ENCODE results near the gene WBP4. TPM values are rescaled to one million over a fixed set of nuclear protein-coding genes. Genes with fewer than 3 reads are reported as not detected.

Gene WBP4
- total RNA-seq, 2 experiments from 2014 or later: 6.9 to 7.4 TPM

DNA sequence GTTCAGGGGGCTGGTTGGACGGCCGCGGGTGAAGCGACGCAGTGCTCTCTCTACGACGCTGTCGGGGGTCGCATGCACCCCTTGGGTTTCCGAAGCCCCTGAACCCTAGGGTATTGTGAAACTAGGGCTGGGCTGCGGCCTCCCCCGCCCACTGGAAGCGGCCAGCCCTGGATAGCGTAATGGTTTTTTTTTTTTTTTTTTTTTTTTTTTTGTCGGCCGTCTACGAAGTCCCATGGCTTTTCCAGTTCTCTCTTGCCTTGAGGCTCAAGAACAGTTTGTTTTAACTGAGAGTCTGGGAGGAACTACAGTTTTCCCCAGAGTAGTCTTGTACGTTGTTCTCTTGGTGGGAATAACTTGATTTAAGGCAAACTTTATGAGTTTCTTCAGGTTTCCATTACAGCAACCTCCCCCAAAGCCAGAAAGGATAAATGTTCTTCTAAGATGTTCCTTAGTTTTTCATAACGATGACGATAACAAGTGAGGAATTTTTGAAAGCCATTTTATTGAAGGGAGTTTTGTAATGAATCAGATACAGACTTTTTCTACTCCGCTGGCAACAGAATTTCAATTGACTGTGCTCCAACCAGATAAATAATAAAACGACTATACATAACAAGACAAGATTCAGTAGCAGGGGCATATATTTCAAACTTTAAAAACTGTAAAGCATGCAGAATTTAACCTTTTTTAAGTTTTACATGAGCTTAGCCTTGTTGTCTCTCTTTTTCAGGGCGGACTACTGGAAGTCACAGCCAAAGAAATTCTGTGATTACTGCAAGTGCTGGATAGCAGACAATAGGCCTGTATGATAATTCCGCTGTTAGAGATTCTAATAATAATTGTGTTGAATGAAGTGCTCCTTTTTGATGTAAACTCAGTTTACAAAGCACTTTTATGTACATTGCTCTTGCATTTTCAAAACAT is 867 bp downstream of the WBP4 start:
- peaks cover 55% of the 10 kb centered on the region for H3K4me1 Mint-ChIP-seq (ENCODE audit: low read depth)
- no peaks in the 10 kb centered on the region for H3K9me3 Mint-ChIP-seq
- H3K27ac Mint-ChIP-seq: peak overlapping the region; percentile 98
- TF ChIP-seq CTCF (IDR thresholded peaks at IDR 0.05): no peak
- H3K36me3 Mint-ChIP-seq (ENCODE audit: low read depth): peaks cover 75% of the 10 kb centered on the region
- peaks cover 13% of the 10 kb centered on the region for H3K4me1 ChIP-seq (ENCODE audit: insufficient read depth, low read length)
- H3K36me3 ChIP-seq (ENCODE audit: insufficient read depth, low read length): peaks cover 20% of the 10 kb centered on the region
- no peaks in the 10 kb centered on the region for H3K27me3 ChIP-seq (ENCODE audit: control insufficient read depth in 1 of 2, insufficient read depth in 2 of 2, low read length in 2 of 2)
- CTCF ChIA-PET: interaction anchor here (0.6 to 2.9 kb wide), 2 partner anchors 8 to 88 kb away, joined by 3 to 13 read pairs; no protein-coding TSS in a partner anchor
- peak overlapping the region; percentile 95 for H3K4me3 Mint-ChIP-seq
- H3K27me3 Mint-ChIP-seq: peaks cover 14% of the 10 kb centered on the region
- peak overlapping the region; percentile 82 to 86 for H3K27ac ChIP-seq (ENCODE audit: low read depth in 1 of 2, low read length in 2 of 2)
- DNase-seq (no peak), ATAC-seq (ENCODE audit: poor library complexity) (peak; percentile 4)
- H3K9me3 ChIP-seq (ENCODE audit: control insufficient read depth in 1 of 2, insufficient read depth in 1 of 2, low read length in 2 of 2): no peaks in the 10 kb centered on the region
- intact Hi-C loops (cut with DNase I, micrococcal nuclease): loop anchor here (2.0 to 10.0 kb wide), 7 partner anchors 43 to 1210 kb away; partner anchors contain the start of genes KBTBD6 (in 2 of the 2), AKAP11 (in 1 of the 2), ELF1 (in 1 of the 2) and KBTBD7 (in 1 of the 2)
- POLR2A ChIA-PET: interaction anchor here (0.9 to 4.3 kb wide), 15 partner anchors 12 to 1210 kb away, joined by 3 to 103 read pairs (median 6); partner anchors contain the start of genes AKAP11 and ELF1
- peak overlapping the region; percentile 74 for H3K4me3 ChIP-seq (ENCODE audit: low read length)

DNA sequence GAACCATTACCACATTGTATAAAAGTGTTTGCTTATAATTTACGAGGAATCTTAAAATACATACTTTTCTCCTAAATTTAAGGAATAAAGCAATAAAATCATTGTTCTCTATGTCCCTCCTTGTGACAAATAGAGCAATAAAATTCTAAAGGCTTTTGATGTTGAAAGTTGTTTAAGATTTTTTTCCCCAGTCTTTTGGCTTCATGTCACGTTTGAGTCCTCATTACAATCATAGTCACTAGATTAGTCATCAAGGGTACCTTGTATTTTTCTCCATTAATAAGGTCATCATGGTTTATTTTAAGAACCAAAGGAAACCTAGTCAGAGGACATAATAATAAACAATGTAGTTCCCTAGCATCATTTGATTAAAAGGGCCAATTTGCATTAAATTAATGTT is 3.2 kb downstream of the WBP4 start:
- CTCF ChIA-PET: interaction anchor here (0.6 to 1.8 kb wide), 4 partner anchors 10 to 144 kb away, joined by 3 to 8 read pairs (median 4); no protein-coding TSS in a partner anchor
- H3K27ac Mint-ChIP-seq: no peak overlapping the region

More for the DNA sequence above, 3.2 kb downstream of the WBP4 start:
- Histone ChIP-seq H3K36me3 (ENCODE audit: insufficient read depth, low read length) (peaks cover 36% of the 10 kb centered on the region), H3K4me1 (ENCODE audit: insufficient read depth, low read length) (peaks cover 7% of the 10 kb centered on the region), H3K9me3 (ENCODE audit: control insufficient read depth in 1 of 2, insufficient read depth in 1 of 2, low read length in 2 of 2) (no peaks in the 10 kb centered on the region), H3K27ac (ENCODE audit: low read depth in 1 of 2, low read length in 2 of 2) (no peak overlapping the region), H3K4me3 (ENCODE audit: low read length) (no peak overlapping the region), H3K27me3 (ENCODE audit: control insufficient read depth in 1 of 2, insufficient read depth in 2 of 2, low read length in 2 of 2) (no peaks in the 10 kb centered on the region)
- H3K4me3 Mint-ChIP-seq: peak overlapping the region; percentile 16
- no peak for TF ChIP-seq CTCF (IDR thresholded peaks at IDR 0.05)
- no peaks in the 10 kb centered on the region for H3K9me3 Mint-ChIP-seq
- H3K27me3 Mint-ChIP-seq: peaks cover 14% of the 10 kb centered on the region
- H3K36me3 Mint-ChIP-seq (ENCODE audit: low read depth): peaks cover 91% of the 10 kb centered on the region
- POLR2A ChIA-PET: no interaction called here
- H3K4me1 Mint-ChIP-seq (ENCODE audit: low read depth): peaks cover 39% of the 10 kb centered on the region
- ATAC-seq (ENCODE audit: poor library complexity) (no peak), DNase-seq (no peak)
- intact Hi-C loops (cut with DNase I, micrococcal nuclease): loop anchor here in 1 of 2 experiments (5.0 to 10.0 kb wide), 5 partner anchors 128 to 1208 kb away; partner anchors contain the start of genes AKAP11, KBTBD7, MRPS31 and NAA16
